Osteocyte (in vitro differentiated cells): Measurements from ENCODE around the gene NBPF1. TPM values are rescaled to one million over a fixed set of nuclear protein-coding genes. Genes with fewer than 3 reads are reported as not detected.
"Not testable (repeated sequence)": the region's sequence is repeated elsewhere in the genome, so short reads cannot be mapped to it uniquely, and the experiment has no call there.

ENCODE experiments used
- DNase-seq: peaks from one replicate; pipeline ENCODE4 v3.0.0; 2021; ENCODE audit warnings: mixed read lengths; ENCODE audit not compliant: unreplicated experiment; ENCODE audit errors: extremely low spot score
- H3K27ac Mint-ChIP-seq: one replicate; pipeline ENCODE4 v1.8.0; 2021; ENCODE audit warnings: mild to moderate bottlenecking, mixed read lengths; ENCODE audit not compliant: unreplicated experiment
- H3K27me3 Mint-ChIP-seq: one replicate; pipeline ENCODE4 v1.8.0; 2021; ENCODE audit warnings: mixed read lengths; ENCODE audit not compliant: unreplicated experiment
- H3K36me3 Mint-ChIP-seq: one replicate; pipeline ENCODE4 v1.8.0; 2021; ENCODE audit warnings: mixed read lengths; ENCODE audit not compliant: unreplicated experiment
- H3K4me1 Mint-ChIP-seq: one replicate; pipeline ENCODE4 v1.8.0; 2021; ENCODE audit warnings: mixed read lengths; ENCODE audit not compliant: unreplicated experiment
- H3K4me3 Mint-ChIP-seq: one replicate; pipeline ENCODE4 v1.8.0; 2021; ENCODE audit warnings: mild to moderate bottlenecking, moderate library complexity, mixed read lengths; ENCODE audit not compliant: unreplicated experiment
- H3K9me3 Mint-ChIP-seq: one replicate; pipeline ENCODE4 v1.8.0; 2021; ENCODE audit warnings: mixed read lengths; ENCODE audit not compliant: unreplicated experiment
- total RNA-seq: library from RNA; stranded (reverse); gene quantifications from 2 replicates; pipeline ENCODE4 v1.2.1, GENCODE V29; 2021

NBPF1 gene
- total RNA-seq, 1 donor from 2014 or later: 50.1 TPM

DNA sequence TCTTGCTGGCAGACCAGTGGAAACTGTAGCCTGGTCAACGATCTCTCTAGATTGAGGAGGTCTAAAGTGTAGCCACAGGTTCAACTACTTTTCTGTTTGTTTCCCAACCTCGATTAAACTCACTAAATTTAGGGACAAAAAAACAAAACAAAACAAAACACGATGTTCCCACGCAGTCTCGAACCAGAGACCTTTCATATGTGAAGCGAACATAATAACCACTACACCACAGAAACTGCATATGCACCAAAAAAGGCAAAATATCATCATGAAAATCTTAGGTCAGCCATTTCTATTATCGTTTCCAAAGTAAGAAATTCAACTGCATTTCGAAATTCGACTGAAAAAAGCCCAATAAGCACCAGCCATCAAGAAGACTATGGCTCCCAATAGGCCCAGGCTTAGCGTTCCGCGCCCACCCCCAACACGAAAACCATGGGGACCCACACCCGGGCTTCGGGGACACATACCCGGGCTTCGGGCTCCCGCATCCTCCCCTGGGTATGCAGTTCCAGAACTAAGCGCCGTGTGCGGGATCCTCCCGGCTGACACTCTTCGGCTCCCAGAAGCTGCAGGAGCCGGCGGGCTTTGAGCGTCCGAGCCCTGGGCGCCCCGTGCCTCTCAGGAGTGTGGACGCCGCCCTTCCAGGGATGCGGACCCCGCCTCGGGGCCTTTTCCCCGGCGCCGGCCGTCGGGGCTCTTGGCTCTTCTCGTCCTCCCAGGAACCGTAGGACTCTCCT, 65.7 kb downstream of the NBPF1 start:
- not testable (repeated sequence) for DNase-seq, H3K9me3 Mint-ChIP-seq, H3K27me3 Mint-ChIP-seq, H3K36me3 Mint-ChIP-seq, H3K4me1 Mint-ChIP-seq, H3K27ac Mint-ChIP-seq, H3K4me3 Mint-ChIP-seq

DNA sequence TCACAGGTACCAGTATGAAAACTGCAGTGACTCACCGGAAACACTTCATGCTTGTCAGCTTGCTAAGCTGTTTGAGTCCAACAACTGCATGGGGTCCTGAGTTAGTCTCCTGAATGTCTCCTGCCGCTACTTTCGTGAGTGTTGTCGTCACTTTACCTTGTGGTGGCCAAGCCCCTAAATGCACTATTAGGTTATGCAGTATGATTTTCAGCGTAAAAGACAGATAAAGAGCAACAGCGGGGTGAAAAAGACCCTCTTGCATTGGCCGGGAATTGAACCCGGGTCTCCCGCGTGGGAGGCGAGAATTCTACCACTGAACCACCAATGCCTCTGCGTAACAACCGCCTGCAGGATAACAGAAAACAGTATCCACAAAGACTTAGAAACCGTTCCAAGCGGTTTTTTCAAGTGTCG, 67.7 kb downstream of the NBPF1 start:
- H3K4me1 Mint-ChIP-seq, H3K9me3 Mint-ChIP-seq, H3K4me3 Mint-ChIP-seq, H3K36me3 Mint-ChIP-seq, DNase-seq, H3K27ac Mint-ChIP-seq: not testable (repeated sequence)
- peaks cover 17% of the 10 kb centered on the region for H3K27me3 Mint-ChIP-seq

DNA sequence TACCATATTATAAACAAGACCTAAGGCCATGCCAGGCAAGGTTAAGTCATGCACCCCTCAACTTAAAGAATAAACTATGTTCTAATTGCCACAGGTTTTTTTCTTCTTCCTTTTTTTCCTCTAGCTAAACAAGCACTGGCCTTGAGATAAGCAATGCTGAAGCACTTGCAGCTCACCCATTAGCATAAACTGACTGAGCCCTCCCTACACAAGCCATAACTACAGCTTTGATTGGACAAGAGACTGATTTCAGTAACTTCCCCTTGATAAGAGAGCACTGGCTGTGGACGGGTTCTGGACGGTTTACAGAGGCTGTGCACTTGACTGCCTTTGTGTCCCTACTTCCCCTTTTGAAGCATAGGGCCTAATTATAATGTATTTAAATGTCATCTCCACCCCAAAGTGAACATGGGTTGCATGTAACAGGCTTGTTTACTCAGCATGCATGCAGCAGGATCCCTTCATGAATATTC, 72.9 kb downstream of the NBPF1 start:
- H3K9me3 Mint-ChIP-seq, DNase-seq, H3K4me3 Mint-ChIP-seq, H3K4me1 Mint-ChIP-seq, H3K27ac Mint-ChIP-seq, H3K36me3 Mint-ChIP-seq: not testable (repeated sequence)
- peaks cover 24% of the 10 kb centered on the region for H3K27me3 Mint-ChIP-seq

DNA sequence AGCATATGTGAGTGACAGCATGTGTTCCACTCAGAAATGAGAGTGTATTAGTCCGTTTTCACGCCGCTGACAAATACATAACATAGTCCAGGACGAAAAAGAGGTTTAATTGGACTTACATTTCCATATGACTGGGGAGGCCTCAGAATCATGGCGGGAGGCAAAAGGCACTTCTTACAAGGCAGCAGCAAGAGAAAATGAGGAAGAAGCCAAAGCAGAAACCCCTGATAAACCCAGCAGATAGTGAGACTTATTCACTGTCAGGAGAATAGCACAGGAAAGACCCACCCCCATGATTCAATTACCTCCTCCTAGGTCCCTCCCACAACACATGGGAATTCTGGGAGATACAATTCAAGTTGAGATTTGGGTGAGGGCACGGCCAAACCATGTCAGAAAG, 75.8 kb downstream of the NBPF1 start:
- peaks cover 29% of the 10 kb centered on the region for H3K27me3 Mint-ChIP-seq

DNA sequence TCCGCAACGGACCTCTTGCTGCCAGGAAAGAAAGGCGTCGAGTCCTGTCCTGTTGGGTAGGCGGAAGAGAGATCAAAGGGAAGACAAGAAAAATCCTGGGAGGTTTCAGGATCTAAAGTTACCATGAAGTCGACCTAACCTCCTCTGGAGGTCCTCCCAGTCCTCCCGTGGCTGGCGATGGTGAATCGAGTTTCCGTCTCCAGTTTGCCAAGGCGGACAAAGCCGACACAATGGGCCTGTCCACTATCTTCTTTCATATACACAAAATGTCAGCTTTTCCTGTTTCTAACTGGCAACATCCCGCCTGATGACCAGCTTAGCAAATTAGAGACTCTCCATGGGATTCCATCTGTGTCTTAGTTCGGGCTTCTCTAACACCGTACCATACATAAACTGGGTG, 76.6 kb downstream of the NBPF1 start:
- not testable (repeated sequence) for H3K36me3 Mint-ChIP-seq, H3K9me3 Mint-ChIP-seq, H3K27ac Mint-ChIP-seq, H3K4me3 Mint-ChIP-seq, DNase-seq
- Mint-ChIP-seq H3K4me1 (peaks cover 11% of the 10 kb centered on the region), H3K27me3 (peaks cover 34% of the 10 kb centered on the region)

More for the DNA sequence above, 75.8 kb downstream of the NBPF1 start:
- H3K4me3 Mint-ChIP-seq, H3K9me3 Mint-ChIP-seq, DNase-seq, H3K27ac Mint-ChIP-seq, H3K36me3 Mint-ChIP-seq: not testable (repeated sequence)
- peaks cover 11% of the 10 kb centered on the region for H3K4me1 Mint-ChIP-seq

DNA sequence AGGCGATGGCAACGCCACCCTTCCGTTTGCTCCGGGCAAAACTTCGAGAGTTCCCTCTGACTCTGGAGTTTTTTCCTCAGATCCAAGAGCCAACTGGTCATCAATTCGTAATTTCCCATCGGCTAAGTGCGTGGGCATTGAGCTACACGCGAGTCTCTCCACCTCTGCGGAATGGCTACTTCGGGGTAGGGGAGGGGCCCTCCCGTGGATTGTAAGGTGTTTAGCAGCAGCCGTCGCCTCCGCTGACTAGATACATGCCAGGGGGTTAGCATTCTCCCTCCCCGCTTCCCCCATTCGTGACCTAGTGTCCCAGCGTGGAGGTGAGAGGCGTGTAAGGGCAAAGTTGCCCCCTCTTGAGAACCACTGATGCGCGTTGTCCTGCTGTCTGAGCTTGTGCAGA, 77.5 kb downstream of the NBPF1 start:
- not testable (repeated sequence) for H3K4me3 Mint-ChIP-seq, H3K36me3 Mint-ChIP-seq
- H3K27me3 Mint-ChIP-seq: peaks cover 29% of the 10 kb centered on the region

DNA sequence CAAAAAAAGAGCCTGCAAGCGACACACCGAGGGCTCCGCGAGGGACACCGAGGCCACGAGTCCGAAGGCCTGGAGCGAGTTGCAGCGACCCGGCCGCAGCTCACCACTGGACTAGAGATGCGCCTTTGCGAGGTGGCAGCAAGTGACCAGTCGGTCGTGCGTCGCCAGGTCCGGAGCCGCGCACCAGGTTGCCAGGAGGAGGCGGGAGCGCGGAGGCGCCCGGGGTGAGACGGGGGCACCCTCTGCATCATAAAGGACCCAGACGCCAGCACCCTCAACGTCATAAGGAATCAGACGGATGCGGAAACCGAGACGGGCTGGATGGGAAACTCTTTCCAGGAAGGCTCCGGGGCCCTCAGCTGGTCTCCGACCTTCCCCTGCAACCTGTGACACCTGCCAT, 77.9 kb downstream of the NBPF1 start:
- not testable (repeated sequence) for H3K9me3 Mint-ChIP-seq, H3K27ac Mint-ChIP-seq, DNase-seq, H3K36me3 Mint-ChIP-seq
- peak overlapping the region; percentile 72 for H3K4me3 Mint-ChIP-seq
- H3K27me3 Mint-ChIP-seq: peaks cover 27% of the 10 kb centered on the region
- peaks cover 11% of the 10 kb centered on the region for H3K4me1 Mint-ChIP-seq

More for the DNA sequence above, 77.5 kb downstream of the NBPF1 start:
- DNase-seq, H3K27ac Mint-ChIP-seq, H3K9me3 Mint-ChIP-seq: not testable (repeated sequence)
- H3K4me1 Mint-ChIP-seq: peaks cover 11% of the 10 kb centered on the region

DNA sequence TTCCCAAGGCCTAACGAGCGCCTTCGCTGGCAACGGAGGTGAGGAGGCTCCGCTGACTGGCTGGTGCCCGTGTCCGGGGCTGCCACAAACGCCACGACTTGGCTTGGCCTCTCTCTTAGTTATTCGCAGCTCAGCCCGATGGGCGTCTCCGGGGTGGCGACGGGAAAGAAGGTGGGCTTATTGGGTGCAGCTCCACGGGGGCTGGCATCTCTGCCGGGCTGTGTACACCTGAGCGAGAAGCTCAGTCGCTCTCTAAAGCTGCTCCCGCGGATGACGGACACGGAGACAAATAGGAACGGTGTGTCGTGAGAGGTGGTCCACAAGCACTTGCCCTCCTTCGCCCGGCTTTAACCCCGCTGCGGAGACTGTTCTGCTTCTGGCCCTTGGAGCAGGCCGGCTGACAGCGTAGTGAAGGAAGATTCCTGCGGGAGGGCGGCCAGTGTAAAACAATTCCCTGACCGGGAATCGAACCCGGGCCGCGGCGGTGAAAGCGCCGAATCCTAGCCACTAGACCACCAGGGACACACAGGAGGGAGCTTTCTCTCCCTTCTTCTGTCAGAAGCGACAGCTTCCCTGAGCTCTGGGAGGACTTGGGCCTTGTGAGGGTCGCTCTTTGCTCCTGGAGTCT, 78.4 kb downstream of the NBPF1 start:
- H3K27ac Mint-ChIP-seq, H3K36me3 Mint-ChIP-seq, H3K9me3 Mint-ChIP-seq: not testable (repeated sequence)
- Mint-ChIP-seq H3K4me3 (peak overlapping the region; percentile 72), H3K27me3 (peaks cover 23% of the 10 kb centered on the region), H3K4me1 (peaks cover 11% of the 10 kb centered on the region)
- DNase-seq: peak; percentile 88

DNA sequence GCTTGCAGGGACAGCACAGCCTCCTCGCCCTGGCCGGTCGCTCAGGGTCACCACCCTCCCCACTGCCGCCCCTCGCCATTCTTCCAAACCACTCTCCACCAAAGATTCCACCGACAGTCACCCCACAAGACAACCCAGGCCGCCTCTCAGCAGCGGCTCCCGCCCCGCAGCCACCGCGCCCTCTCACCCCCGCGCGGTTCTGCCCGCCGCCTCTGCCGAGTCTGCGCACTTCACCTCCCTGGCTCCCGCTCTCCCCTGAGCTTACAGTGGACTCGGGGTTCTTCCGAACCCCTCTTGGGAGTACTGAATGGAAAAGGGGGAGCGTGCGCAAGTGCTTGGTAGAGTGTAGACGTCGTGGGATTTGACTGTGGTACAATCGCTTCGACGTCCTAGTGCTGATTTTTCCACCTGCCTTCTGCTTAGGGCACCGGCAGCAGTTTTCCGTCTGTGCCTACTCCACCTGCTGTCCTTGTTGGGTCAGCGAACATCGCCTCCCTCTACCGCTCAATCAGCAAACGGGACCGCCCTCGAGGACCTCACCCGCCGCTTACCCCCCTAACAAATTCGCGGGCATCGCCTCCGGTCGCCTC, 79.0 kb downstream of the NBPF1 start:
- DNase-seq, H3K36me3 Mint-ChIP-seq, H3K27ac Mint-ChIP-seq, H3K9me3 Mint-ChIP-seq: not testable (repeated sequence)
- H3K4me1 Mint-ChIP-seq: peaks cover 11% of the 10 kb centered on the region
- H3K4me3 Mint-ChIP-seq: peak overlapping the region; percentile 72
- H3K27me3 Mint-ChIP-seq: peaks cover 23% of the 10 kb centered on the region

DNA sequence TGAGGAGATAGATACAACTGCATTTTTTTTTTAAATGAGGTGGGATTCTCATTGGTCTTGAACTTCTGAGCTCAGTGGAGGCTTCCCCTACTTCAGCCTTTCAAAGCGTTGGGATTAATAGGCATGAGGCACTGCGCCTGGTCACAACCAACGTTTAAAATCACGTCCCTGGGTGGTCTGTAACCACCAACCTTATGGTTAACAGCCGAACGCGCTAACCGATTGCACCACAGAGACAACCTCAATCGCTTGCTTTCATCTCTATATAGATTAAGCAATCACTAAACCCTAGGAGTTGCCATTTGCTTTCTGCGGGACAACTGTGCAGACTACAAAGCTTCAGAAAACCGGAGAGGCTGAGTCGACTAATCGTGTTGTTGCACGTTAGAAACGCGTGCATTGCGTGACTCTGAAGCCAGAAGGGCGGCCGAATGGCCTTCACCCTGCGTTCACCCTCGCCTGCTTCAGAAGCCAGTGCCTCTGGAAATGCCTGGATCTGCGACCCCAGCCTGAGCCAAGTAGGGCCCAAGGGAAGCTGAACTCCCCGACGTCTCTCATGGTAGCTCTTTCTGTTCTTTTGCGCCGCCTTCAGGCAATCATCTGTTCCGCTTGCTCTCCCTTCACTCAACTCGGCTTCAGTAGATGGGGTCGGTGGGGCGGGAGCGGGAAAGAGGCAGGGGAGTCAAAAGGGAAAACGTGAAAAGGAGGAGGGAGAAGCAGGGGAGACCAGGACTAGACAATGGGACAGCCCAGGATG, 81.0 kb downstream of the NBPF1 start:
- H3K36me3 Mint-ChIP-seq, DNase-seq, H3K9me3 Mint-ChIP-seq, H3K27ac Mint-ChIP-seq, H3K4me3 Mint-ChIP-seq: not testable (repeated sequence)
- Mint-ChIP-seq H3K4me1 (peaks cover 11% of the 10 kb centered on the region), H3K27me3 (peaks cover 30% of the 10 kb centered on the region)

DNA sequence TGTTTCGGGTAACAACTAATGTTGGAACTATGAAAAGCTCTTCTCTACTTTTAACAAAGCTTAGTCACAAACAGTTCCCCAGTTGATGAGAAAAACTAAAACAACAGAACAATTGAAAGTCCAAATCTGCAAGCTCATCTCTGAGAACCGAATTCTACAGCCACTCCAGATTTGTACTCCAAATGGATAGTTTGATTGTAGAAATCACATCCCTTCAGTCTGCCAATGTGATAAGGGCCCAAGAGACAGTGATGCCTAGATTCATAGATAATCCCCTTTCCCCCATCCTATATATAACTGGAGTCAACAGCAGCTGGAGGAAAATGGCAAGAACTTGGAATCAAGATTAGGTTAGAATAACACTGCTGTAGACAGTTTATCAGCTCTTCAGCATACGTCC, 85.0 kb downstream of the NBPF1 start:
- peaks cover 54% of the 10 kb centered on the region for H3K27me3 Mint-ChIP-seq

More for the DNA sequence above, 85.0 kb downstream of the NBPF1 start:
- H3K4me3 Mint-ChIP-seq, H3K4me1 Mint-ChIP-seq, H3K27ac Mint-ChIP-seq, DNase-seq, H3K9me3 Mint-ChIP-seq, H3K36me3 Mint-ChIP-seq: not testable (repeated sequence)
